NCI-H1417 treated with DMSO at 0.1 percent for 48 hours (cell line): ENCODE data around the gene PAX7.
"Not testable (repeated sequence)": the region's sequence is repeated elsewhere in the genome, so short reads cannot be mapped to it uniquely, and the experiment has no call there.

Experiments used
- DNase-seq: peaks from one replicate; lab custom pipeline; 2025; lab: John Stamatoyannopoulos, UW

PAX7 gene

DNA sequence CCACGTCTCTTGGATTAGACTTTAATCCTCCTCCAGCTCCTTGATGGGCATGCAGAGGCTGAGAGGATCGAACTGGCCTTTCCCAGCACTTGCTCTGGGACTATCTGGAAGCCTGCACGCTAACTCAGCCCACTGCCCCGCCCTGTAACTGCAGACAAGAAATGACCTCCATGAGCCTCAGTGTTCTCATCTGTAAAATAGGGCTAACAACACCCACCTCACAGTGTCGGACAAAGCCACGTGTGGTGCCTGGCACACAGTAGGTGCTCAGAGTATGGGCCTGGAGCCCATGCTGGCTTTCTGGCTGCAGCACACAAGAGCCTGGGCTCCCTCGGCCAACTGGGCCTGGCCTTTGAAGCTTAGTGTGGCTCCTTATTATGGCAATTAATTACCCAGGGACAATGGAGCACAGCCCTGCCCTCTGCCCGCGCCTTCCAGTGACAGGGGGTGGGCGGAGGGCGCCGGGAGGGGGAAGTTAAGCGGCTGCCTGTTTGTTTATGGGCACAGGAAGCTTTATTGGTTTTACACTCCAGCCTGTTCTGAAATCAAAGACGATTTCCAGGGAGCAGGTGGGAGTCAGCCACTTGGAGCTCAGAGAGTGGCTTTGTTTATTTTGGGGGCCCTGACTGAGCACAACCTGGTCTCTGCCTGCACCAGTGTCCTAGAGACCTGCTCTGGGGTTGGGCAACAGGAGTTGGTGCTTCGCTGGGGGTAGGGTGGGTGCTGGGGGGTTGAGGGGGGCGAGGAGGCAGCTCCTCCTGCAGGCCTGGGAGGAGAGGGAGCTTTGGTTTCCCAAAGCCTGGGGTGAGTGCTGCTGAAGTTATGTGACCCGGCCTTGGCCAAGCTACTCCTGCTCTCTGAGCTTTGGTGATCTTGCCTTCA lies 31.0 kb downstream of the PAX7 start:
- no peak for DNase-seq

GRCh38 chr1:18662286-18662639 lies 31.6 kb downstream of the PAX7 start:
- no peak for DNase-seq

- no peak for DNase-seq
Observed at GRCh38 chr1:18666317-18666920, 35.8 kb downstream of the PAX7 start.

- DNase-seq: no peak
Observed at GRCh38 chr1:18667333-18667732, 36.7 kb downstream of the PAX7 start.

GRCh38 chr1:18668046-18668445 lies 37.4 kb downstream of the PAX7 start:
- DNase-seq: no peak

GRCh38 chr1:18668750-18669404 lies 38.2 kb downstream of the PAX7 start:
- DNase-seq: no peak

DNA sequence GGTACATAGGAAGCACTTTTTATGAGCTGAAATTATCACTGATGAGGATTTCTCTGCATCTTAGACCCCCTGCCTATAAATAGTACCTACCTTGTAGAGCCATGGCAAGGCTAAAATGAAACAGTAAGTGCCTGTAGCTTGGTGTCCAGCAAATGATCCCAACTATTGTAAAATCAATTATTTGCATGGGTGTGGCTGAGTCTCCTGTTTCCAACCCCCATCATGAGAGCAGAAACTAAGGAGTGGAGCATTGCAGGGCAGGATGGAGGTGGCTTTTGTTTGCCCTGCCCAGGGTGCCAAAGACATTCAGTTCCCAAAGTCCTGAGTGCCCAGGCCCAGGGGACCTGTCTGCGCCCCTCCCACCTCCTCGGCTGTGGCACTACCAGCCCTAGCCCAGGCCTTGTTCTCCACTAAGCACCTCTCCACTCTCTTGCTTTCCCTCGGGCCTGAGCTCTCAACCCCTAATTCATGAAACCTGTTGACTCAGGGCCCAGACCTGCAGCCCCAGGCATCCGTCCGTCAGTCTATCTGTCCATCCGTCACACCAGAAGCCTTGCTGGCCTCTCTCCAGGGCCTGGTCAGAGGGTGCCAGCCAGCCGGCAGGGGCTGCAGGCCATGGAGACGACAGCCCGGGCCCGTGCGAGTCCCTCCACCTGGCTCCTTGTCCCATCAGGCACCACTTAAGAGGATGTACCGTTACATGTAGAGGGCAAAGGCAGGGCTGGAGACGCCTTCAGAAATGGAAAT lies 39.6 kb downstream of the PAX7 start:
- no peak for DNase-seq

DNA sequence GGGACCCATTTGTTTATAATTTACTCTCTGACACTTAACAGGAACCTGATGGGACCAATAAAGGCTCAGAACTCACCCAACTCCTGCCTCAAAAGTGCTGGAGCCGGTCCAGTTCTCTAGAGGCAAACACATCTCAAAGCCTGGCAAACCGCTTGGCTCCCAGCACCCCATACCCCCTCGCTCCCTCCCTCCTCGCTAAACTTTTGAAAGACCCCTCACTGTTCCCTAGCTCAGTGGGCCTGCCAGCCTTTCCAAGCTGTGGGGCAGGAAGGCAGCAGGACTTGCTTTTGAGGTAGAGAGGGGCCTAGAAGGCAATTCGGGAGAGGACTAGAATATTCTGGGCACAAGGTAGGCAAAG lies 40.2 kb downstream of the PAX7 start:
- DNase-seq: no peak

DNA sequence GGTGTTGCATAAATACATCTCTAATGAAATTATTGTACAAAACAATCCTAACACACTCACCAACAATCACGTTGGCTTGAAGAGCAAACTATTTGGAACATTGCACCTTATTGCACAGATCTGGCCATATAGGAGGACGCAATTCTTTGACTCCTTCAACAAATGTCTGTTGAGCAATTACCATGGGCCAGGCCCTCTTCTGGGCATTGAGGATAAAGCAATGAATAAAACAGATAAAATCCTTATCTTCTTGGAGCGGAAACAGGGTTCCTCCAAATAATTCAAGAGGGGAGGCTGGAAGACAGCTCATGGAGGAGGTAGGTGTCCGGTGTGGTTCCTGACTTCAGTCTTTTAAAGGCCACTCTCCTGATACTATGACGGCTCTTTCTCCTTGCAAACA lies 43.3 kb downstream of the PAX7 start:
- no peak for DNase-seq

DNA sequence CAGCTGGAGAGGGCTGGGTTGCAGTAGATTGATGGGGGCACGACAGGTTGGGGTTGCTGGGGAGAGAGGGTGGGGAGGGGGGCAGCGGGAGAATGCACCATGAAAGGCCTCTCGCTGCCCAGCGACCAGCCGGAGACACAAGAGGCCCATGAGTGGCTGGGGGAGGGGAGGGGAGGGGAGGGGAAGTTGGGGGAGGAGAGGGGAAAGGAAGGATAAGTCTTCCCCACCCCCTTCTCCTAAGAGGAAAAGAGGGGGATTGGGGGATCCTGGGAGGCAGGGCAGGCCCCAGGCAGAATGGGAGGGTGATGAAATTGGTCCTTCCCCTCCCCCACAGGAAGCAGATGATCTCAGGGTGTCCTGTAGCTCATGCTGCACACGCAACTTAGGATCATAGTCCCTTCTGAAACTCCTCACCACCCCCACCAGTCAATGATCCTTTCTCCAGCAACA lies 45.7 kb downstream of the PAX7 start:
- DNase-seq: no peak

DNA sequence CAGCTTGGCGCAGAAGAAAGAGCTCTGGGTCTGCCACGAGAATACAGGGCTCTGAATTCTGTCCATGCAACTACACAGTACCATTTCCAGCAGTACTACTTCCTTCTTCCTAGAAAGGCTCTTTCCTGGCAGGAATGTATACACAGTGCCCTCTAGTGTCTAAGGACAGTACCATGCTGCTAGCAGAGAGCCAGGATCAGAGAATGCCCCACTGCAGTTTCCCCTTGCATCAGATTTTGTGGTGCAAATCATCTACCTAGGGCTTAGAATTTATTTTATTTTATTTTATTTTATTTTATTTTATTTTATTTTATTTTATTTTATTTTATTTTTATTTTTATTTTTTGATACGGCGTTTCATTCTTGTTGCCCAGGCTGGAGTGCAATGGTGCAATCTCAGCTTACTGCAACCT lies 50.8 kb downstream of the PAX7 start:
- no peak for DNase-seq

GRCh38 chr1:18682375-18682774 lies 51.7 kb downstream of the PAX7 start:
- no peak for DNase-seq

DNA sequence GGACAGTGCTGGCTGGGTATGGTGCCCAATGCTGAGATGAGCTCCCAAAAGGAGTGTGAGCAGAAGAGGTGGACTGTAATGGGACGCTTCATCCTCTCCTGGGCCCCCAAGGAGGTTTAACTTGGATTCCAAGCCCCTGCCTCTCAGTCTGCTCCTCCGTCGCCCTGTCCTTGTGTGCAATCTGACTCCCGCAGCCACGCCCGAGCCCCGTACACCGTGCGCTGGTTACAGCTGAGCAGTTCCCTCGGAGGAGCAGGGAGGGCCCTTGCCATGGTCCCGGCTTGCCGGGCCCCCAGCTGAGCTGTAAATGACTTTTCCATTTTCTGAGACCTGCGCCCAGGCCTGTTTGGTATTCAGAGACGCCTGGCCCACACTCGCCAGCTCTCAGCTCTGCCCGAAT lies 53.7 kb downstream of the PAX7 start:
- DNase-seq: no peak

DNA sequence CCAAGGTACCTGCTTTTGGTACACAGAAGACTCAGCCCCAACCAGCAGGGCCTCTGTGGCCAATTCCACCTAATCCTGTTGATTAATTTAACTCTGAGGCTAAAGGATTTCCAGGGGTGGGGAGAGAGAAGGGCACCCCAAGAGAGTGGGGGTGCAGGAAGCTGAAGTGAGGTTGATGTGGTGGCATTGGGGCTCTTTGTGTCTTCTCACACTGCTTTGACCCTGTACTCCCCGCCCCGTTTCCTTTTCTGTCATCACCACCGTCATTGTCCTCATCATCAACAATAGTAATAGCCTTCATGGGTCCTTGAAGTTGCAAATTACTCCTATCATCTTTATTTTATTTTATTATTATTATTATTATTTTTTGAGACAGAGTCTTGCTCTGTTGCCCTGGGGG lies 55.9 kb downstream of the PAX7 start:
- DNase-seq: no peak

- no peak for DNase-seq
Observed at GRCh38 chr1:18687273-18687672, 56.6 kb downstream of the PAX7 start.

GRCh38 chr1:18691648-18692047 lies 61.0 kb downstream of the PAX7 start:
- DNase-seq: no peak

GRCh38 chr1:18693256-18694098 lies 62.8 kb downstream of the PAX7 start:
- no peak for DNase-seq

- DNase-seq: not testable (repeated sequence)
Observed at GRCh38 chr1:18694289-18694688, 63.6 kb downstream of the PAX7 start.

- no peak for DNase-seq
Observed at GRCh38 chr1:18697541-18697940, 66.9 kb downstream of the PAX7 start.

GRCh38 chr1:18700530-18700929 lies 69.9 kb downstream of the PAX7 start:
- no peak for DNase-seq

- DNase-seq: no peak
Observed at GRCh38 chr1:18701183-18701582, 70.5 kb downstream of the PAX7 start.
